NCI-H345 treated with DMSO at 0.1 percent for 48 hours (cell line): ENCODE results near the gene FOXP1.

Experiments used
- DNase-seq: peaks from one replicate; lab custom pipeline; 2025; ENCODE audit not compliant: unreplicated experiment; lab: John Stamatoyannopoulos, UW

Gene FOXP1

GRCh38 chr3:71226565-71227269, 356.8 kb downstream of the FOXP1 start:
- no peak for DNase-seq

- DNase-seq: no peak
Measured at GRCh38 chr3:71225951-71226564, 357.5 kb downstream of the FOXP1 start.

GRCh38 chr3:71225002-71225684, 358.4 kb downstream of the FOXP1 start:
- DNase-seq: no peak

- no peak for DNase-seq
Measured at GRCh38 chr3:71219744-71220638, 363.5 kb downstream of the FOXP1 start.

- no peak for DNase-seq
Measured at GRCh38 chr3:71218508-71218907, 365.0 kb downstream of the FOXP1 start.

GRCh38 chr3:71217640-71218222, 365.8 kb downstream of the FOXP1 start:
- no peak for DNase-seq

GRCh38 chr3:71215351-71215750, 368.2 kb downstream of the FOXP1 start:
- DNase-seq: no peak

- no peak for DNase-seq
Measured at GRCh38 chr3:71214797-71215196, 368.7 kb downstream of the FOXP1 start.

GRCh38 chr3:71214016-71214415, 369.5 kb downstream of the FOXP1 start:
- DNase-seq: no peak

- no peak for DNase-seq
Measured at GRCh38 chr3:71211083-71211482, 372.4 kb downstream of the FOXP1 start.

- DNase-seq: no peak
Measured at GRCh38 chr3:71210257-71211007, 373.1 kb downstream of the FOXP1 start.

- peak; percentile 74 for DNase-seq
Measured at GRCh38 chr3:71208211-71209095, 375.1 kb downstream of the FOXP1 start.

GRCh38 chr3:71207632-71208031, 375.9 kb downstream of the FOXP1 start:
- DNase-seq: no peak

GRCh38 chr3:71206305-71207165, 377.0 kb downstream of the FOXP1 start:
- no peak for DNase-seq

GRCh38 chr3:71203727-71204488, 379.6 kb downstream of the FOXP1 start:
- DNase-seq: no peak

GRCh38 chr3:71202848-71203533, 380.5 kb downstream of the FOXP1 start:
- DNase-seq: no peak

GRCh38 chr3:71201939-71202338, 381.6 kb downstream of the FOXP1 start:
- DNase-seq: no peak
